Naive B cell (primary cell): ENCODE results near the gene CELF2. TPM values are rescaled to one million over a fixed set of nuclear protein-coding genes. Genes with fewer than 3 reads are reported as not detected.

Experiments
- ATAC-seq, 2 donors: fragments of 150-1000 bp; cut with Tn5 transposase; 2 replicates each; pipeline ENCODE4 v1.10.0; 2021; ENCODE audit warnings: low read depth in 2 of 2, mild to moderate bottlenecking in 2 of 2, moderate library complexity in 2 of 2
- DNase-seq: peaks from one replicate; pipeline ENCODE4 v3.0.0; 2022
- H3K27ac Mint-ChIP-seq, 6 donors: one replicate each; pipeline ENCODE4 v1.8.0; 2020 to 2022; ENCODE audit warnings: mild to moderate bottlenecking in 6 of 6, mixed read lengths in 6 of 6, moderate library complexity in 5 of 6, inconsistent platforms in 2 of 6
- H3K27me3 Mint-ChIP-seq, 3 donors: one replicate each; pipeline ENCODE4 v1.8.0; 2021 to 2022; ENCODE audit warnings: mixed read lengths in 3 of 3, mild to moderate bottlenecking in 1 of 3
- H3K36me3 Mint-ChIP-seq, 2 donors: one replicate each; pipeline ENCODE4 v1.8.0; 2020 to 2022; ENCODE audit warnings: mixed read lengths in 2 of 2, inconsistent platforms in 1 of 2, mild to moderate bottlenecking in 1 of 2
- H3K4me1 Mint-ChIP-seq, 3 donors: one replicate each; pipeline ENCODE4 v1.8.0; 2020 to 2022; ENCODE audit warnings: mixed read lengths in 3 of 3, inconsistent platforms in 1 of 3, mild to moderate bottlenecking in 1 of 3, moderate library complexity in 1 of 3
- H3K4me3 Mint-ChIP-seq, 8 donors: one replicate each; pipeline ENCODE4 v1.8.0; 2020 to 2022; ENCODE audit warnings: mild to moderate bottlenecking in 8 of 8, mixed read lengths in 8 of 8, moderate library complexity in 8 of 8, inconsistent platforms in 2 of 8
- H3K9me3 Mint-ChIP-seq, 7 donors: one replicate each; pipeline ENCODE4 v1.8.0; 2020 to 2022; ENCODE audit warnings: mixed read lengths in 7 of 7, mild to moderate bottlenecking in 5 of 7, inconsistent platforms in 2 of 7, moderate library complexity in 1 of 7
- polyA plus RNA-seq, 6 donors: library from polyadenylated mRNA; unstranded; fragments of 300-500 nt; fragmentation: Illumina TruSeq; gene quantifications; one replicate each; pipeline ENCODE4 v1.2.3, GENCODE V29; 2021; ENCODE audit warnings: low read depth in 6 of 6

Gene CELF2
- polyA plus RNA-seq, 6 donors from 2014 or later: 127 to 186 (median 141) TPM

GRCh38 chr10:11146402-11147171, 128.9 kb downstream of the CELF2 start:
- Mint-ChIP-seq H3K27ac (peak overlapping the region; percentile 80 to 97 (median 93)), H3K9me3 (peaks cover 0 to 4% (median 0%) of the 10 kb centered on the region in 7 donors), H3K36me3 (no peaks in the 10 kb centered on the region), H3K4me1 (peaks cover 83 to 100% (median 96%) of the 10 kb centered on the region in 3 donors), H3K4me3 (peak overlapping the region in 6 of 8 donors; percentile 14 to 90 (median 82)), H3K27me3 (no peaks in the 10 kb centered on the region)
- ATAC-seq (no peak), DNase-seq (no peak)

DNA sequence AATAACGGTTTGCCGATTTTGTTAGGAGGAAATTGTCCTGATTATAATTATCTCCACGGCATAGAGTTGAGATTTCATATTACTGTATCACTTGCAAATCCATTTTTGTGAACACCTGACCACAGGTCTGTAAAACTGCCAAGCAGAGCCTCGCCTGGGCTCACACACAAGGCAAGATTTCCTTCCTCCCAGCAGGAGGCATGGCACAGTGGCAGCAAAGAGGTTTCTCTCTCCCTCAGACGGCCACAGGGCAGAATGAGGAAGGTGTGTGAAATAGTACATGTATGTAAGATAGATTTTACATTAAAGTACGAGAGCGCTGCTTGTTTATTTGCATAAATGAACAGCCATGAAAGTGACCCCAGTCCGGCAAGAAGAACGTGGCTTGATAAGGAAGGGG, 130.1 kb downstream of the CELF2 start:
- no peaks in the 10 kb centered on the region for H3K27me3 Mint-ChIP-seq
- peak overlapping the region; percentile 59 to 95 (median 92) for H3K27ac Mint-ChIP-seq
- H3K4me3 Mint-ChIP-seq: peak overlapping the region; percentile 48 to 90 (median 75)
- H3K9me3 Mint-ChIP-seq: peaks cover 0 to 4% (median 0%) of the 10 kb centered on the region in 7 donors
- DNase-seq (peak; percentile 57), ATAC-seq (peak; percentile 76 to 79)
- H3K4me1 Mint-ChIP-seq: peaks cover 77 to 93% (median 91%) of the 10 kb centered on the region in 3 donors
- H3K36me3 Mint-ChIP-seq: no peaks in the 10 kb centered on the region

DNA sequence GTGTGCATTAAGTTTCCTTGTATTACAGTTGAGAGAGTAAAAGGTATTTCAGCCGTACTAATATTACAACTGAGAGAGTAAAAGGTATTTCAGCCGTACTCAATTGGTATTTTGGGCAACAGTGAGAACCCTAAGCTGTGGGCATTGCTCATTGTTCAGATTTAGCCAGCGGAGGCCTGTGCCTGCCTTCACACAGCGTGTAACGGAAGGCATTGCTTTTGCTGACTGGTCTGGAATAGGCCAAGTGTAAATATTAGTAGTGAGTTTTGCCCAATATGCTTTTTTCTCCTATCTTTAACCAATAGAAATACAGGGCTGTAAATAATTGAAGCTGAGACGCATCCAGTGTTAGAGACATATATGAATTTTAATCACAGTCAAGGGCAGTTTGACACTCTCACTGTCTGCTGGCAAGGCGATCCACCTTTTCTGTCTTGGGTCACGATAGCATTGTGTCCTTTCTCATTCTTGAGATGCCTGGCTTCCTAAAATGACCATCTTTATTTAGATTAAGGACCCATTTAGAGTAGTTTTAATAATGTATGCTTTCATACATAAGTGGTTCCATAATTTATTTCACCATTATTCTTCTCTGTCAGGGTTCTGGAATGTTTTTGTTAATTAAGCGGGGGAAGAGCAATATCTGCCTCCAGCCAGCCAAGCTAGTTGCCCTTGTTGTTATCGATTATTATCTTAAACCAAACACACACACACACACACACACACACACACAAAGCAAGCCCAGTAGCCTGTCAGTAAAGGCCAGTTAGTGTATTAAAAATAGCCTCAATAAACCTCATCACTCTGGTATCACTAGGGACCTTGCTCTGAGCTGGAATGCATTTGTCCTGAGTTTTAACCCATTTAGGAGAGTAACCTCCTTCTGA, 130.7 kb downstream of the CELF2 start:
- DNase-seq (no peak), ATAC-seq (no peak)
- no peaks in the 10 kb centered on the region for H3K9me3 Mint-ChIP-seq
- peak overlapping the region; percentile 9 to 90 (median 78) for H3K4me3 Mint-ChIP-seq
- H3K36me3 Mint-ChIP-seq: no peaks in the 10 kb centered on the region
- peaks cover 70 to 86% (median 85%) of the 10 kb centered on the region in 3 donors for H3K4me1 Mint-ChIP-seq
- H3K27me3 Mint-ChIP-seq: no peaks in the 10 kb centered on the region
- peak overlapping the region; percentile 59 to 95 (median 92) for H3K27ac Mint-ChIP-seq

GRCh38 chr10:11149807-11150141, 132.1 kb downstream of the CELF2 start:
- Mint-ChIP-seq H3K27me3 (no peaks in the 10 kb centered on the region), H3K27ac (peak overlapping the region; percentile 80 to 93 (median 88)), H3K36me3 (no peaks in the 10 kb centered on the region), H3K4me3 (peak overlapping the region; percentile 41 to 86 (median 83)), H3K9me3 (no peaks in the 10 kb centered on the region), H3K4me1 (peaks cover 73 to 85% (median 84%) of the 10 kb centered on the region in 3 donors)
- DNase-seq: no peak
- ATAC-seq: no peak

GRCh38 chr10:11150231-11150731, 132.6 kb downstream of the CELF2 start:
- ATAC-seq: no peak
- H3K27ac Mint-ChIP-seq: peak overlapping the region; percentile 1 to 93 (median 82)
- peaks cover 70 to 84% (median 81%) of the 10 kb centered on the region in 3 donors for H3K4me1 Mint-ChIP-seq
- peak overlapping the region; percentile 17 to 86 (median 75) for H3K4me3 Mint-ChIP-seq
- H3K36me3 Mint-ChIP-seq: no peaks in the 10 kb centered on the region
- DNase-seq: no peak
- no peaks in the 10 kb centered on the region for H3K27me3 Mint-ChIP-seq
- H3K9me3 Mint-ChIP-seq: no peaks in the 10 kb centered on the region

GRCh38 chr10:11150879-11151415, 133.3 kb downstream of the CELF2 start:
- Mint-ChIP-seq H3K4me1 (peaks cover 63 to 82% (median 75%) of the 10 kb centered on the region in 3 donors), H3K9me3 (no peaks in the 10 kb centered on the region), H3K36me3 (no peaks in the 10 kb centered on the region), H3K27me3 (no peaks in the 10 kb centered on the region), H3K4me3 (peak overlapping the region in 5 of 8 donors; percentile 17 to 86 (median 82)), H3K27ac (peak overlapping the region in 5 of 6 donors; percentile 18 to 82 (median 42))
- no peak for DNase-seq
- ATAC-seq: no peak

DNA sequence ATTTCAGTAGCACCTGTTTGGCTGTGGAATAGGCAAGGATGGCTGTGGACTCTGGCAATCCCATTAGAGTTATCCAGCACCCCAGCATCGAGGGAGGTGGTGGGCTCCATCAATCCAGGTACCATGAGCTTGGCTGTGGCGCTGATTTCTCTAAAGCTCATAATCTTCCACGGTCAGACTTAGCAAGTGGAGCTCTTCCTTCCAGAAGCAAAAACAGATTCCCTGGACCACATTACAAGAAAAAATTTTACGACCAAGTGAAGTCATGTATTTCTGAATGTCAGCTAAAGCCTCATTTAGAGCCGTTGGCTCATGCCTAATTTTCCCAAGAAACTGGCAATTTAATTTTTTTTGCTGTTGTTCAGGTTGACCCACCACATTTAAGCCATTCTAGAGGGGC, 135.1 kb downstream of the CELF2 start:
- H3K4me1 Mint-ChIP-seq: peaks cover 63 to 79% (median 72%) of the 10 kb centered on the region in 3 donors
- peak overlapping the region in 1 of 6 donors; percentile 47 for H3K27ac Mint-ChIP-seq
- H3K27me3 Mint-ChIP-seq: no peaks in the 10 kb centered on the region
- no peaks in the 10 kb centered on the region for H3K9me3 Mint-ChIP-seq
- ATAC-seq: no peak
- DNase-seq: no peak
- H3K4me3 Mint-ChIP-seq: no peak overlapping the region
- H3K36me3 Mint-ChIP-seq: no peaks in the 10 kb centered on the region

- no peak for ATAC-seq
Measured at GRCh38 chr10:11153245-11153644, 135.6 kb downstream of the CELF2 start.

DNA sequence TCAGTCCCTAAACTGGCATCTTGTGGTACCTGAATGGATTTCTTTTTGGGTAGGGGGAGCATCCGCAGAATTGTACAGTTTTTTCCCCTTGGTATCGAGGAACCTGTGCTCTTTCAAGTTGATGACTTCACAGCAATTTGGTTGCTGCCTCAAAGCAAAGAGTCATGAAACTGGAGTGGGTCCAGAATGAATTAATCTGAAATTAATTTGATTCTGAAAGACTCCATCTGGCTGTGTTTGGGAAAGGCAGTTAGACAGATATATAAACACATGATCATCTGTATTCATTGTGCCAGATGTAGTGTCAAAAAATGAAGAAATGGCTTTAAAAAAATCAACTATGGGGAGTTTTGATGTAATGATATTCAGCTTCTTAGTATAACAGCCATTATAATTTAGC, 136.1 kb downstream of the CELF2 start:
- Mint-ChIP-seq H3K4me3 (peak overlapping the region in 1 of 8 donors; percentile 51), H3K36me3 (no peaks in the 10 kb centered on the region), H3K27ac (peak overlapping the region in 1 of 6 donors; percentile 61), H3K4me1 (peaks cover 59 to 77% (median 74%) of the 10 kb centered on the region in 3 donors), H3K27me3 (no peaks in the 10 kb centered on the region), H3K9me3 (no peaks in the 10 kb centered on the region)
- ATAC-seq: no peak
- DNase-seq: no peak

More at GRCh38 chr10:11153245-11153644, 135.6 kb downstream of the CELF2 start:
- peaks cover 63 to 79% (median 73%) of the 10 kb centered on the region in 3 donors for H3K4me1 Mint-ChIP-seq
- no peak for DNase-seq
- no peaks in the 10 kb centered on the region for H3K9me3 Mint-ChIP-seq
- no peaks in the 10 kb centered on the region for H3K27me3 Mint-ChIP-seq
- peak overlapping the region in 1 of 8 donors; percentile 3 for H3K4me3 Mint-ChIP-seq
- H3K36me3 Mint-ChIP-seq: no peaks in the 10 kb centered on the region
- no peak overlapping the region for H3K27ac Mint-ChIP-seq

DNA sequence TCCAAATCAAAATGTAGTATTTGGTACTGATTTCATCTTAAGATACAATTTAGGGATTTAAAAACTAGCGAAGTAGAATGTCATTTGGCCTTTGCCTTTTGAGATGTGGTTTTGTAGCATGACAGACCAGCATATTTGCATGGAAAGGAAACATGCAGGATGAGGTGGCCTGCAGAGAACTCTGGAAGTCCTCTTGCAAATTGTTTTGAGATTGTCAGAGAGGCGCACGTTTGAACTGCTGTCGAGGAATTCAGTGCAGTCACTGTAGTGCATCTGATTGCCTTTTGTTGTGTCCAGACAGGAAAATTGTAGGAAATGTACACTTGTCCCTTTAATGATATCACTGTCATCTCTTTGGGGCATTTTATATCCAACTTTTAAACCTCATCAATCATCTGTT, 136.7 kb downstream of the CELF2 start:
- DNase-seq (no peak), ATAC-seq (peak in 1 of 2 donors; percentile 34)
- H3K27me3 Mint-ChIP-seq: no peaks in the 10 kb centered on the region
- H3K36me3 Mint-ChIP-seq: no peaks in the 10 kb centered on the region
- H3K9me3 Mint-ChIP-seq: no peaks in the 10 kb centered on the region
- peak overlapping the region in 4 of 8 donors; percentile 17 to 51 (median 30) for H3K4me3 Mint-ChIP-seq
- H3K4me1 Mint-ChIP-seq: peaks cover 56 to 73% (median 68%) of the 10 kb centered on the region in 3 donors
- peak overlapping the region in 3 of 6 donors; percentile 4 to 61 (median 47) for H3K27ac Mint-ChIP-seq

- peak overlapping the region in 2 of 6 donors; percentile 7 to 16 for H3K27ac Mint-ChIP-seq
- no peak for DNase-seq
- no peaks in the 10 kb centered on the region for H3K9me3 Mint-ChIP-seq
- H3K27me3 Mint-ChIP-seq: no peaks in the 10 kb centered on the region
- H3K4me1 Mint-ChIP-seq: peaks cover 50 to 73% (median 62%) of the 10 kb centered on the region in 3 donors
- ATAC-seq: no peak
- peak overlapping the region in 3 of 8 donors; percentile 9 to 51 (median 34) for H3K4me3 Mint-ChIP-seq
- H3K36me3 Mint-ChIP-seq: no peaks in the 10 kb centered on the region
Measured at GRCh38 chr10:11154849-11155498, 137.3 kb downstream of the CELF2 start.

- peak overlapping the region in 1 of 8 donors; percentile 44 for H3K4me3 Mint-ChIP-seq
- DNase-seq (no peak), ATAC-seq (no peak)
- no peaks in the 10 kb centered on the region for H3K36me3 Mint-ChIP-seq
- no peaks in the 10 kb centered on the region for H3K9me3 Mint-ChIP-seq
- H3K27me3 Mint-ChIP-seq: no peaks in the 10 kb centered on the region
- H3K4me1 Mint-ChIP-seq: peaks cover 39 to 71% (median 52%) of the 10 kb centered on the region in 3 donors
- peak overlapping the region in 1 of 6 donors; percentile 30 for H3K27ac Mint-ChIP-seq
Measured at GRCh38 chr10:11156480-11156879, 138.8 kb downstream of the CELF2 start.
